Keratinocyte (primary cell): Measurements from ENCODE around the gene DOP1B.

Experiments used
- CTCF ChIP-seq, 3 experiments: IDR thresholded peaks in 1 of 3; conservative IDR thresholded peaks in 1 of 3; optimal IDR thresholded peaks in 1 of 3; 2 replicates in 2 of 3; 3 replicates in 1 of 3; pipeline versions ENCODE3 to v1.5.1; 2011; ENCODE audit warnings: low read length in 3 of 3, mild to moderate bottlenecking in 3 of 3, moderate library complexity in 2 of 3, control low read depth in 1 of 3, inconsistent platforms in 1 of 3; ENCODE audit not compliant: insufficient read depth in 2 of 3; ENCODE audit errors: extremely low read depth in 1 of 3
- EZH2 ChIP-seq: IDR thresholded peaks from one replicate; pipeline ENCODE4 v1.6.1; 2012; ENCODE audit warnings: inconsistent platforms, mild to moderate bottlenecking, low read length, moderate library complexity

- TF ChIP-seq EZH2 (no peak), CTCF (optimal IDR thresholded peaks at IDR 0.05 in 1 of 3, IDR thresholded peaks at IDR 0.05 in 1 of 3, conservative IDR thresholded peaks at IDR 0.05 in 1 of 3; ENCODE audit: extremely low read depth in 1 of 3, insufficient read depth in 2 of 3, low read length in 3 of 3) (no peak)
These were observed 42.4 kb downstream of the DOP1B start for GRCh38 chr21:36199021-36199420.
